GM21390 (cell line): ENCODE data around the gene EFCAB5.
"Not testable (repeated sequence)": the region's sequence is repeated elsewhere in the genome, so short reads cannot be mapped to it uniquely, and the experiment has no call there.

Source experiments
- ATAC-seq: cut with Tn5 transposase; IDR thresholded peaks from one replicate; pipeline ENCODE4 v1.9.1; 2021; ENCODE audit not compliant: unreplicated experiment

The EFCAB5 gene

GRCh38 chr17:30091771-30092170 is 150.3 kb downstream of the EFCAB5 start:
- ATAC-seq, result no peak

DNA sequence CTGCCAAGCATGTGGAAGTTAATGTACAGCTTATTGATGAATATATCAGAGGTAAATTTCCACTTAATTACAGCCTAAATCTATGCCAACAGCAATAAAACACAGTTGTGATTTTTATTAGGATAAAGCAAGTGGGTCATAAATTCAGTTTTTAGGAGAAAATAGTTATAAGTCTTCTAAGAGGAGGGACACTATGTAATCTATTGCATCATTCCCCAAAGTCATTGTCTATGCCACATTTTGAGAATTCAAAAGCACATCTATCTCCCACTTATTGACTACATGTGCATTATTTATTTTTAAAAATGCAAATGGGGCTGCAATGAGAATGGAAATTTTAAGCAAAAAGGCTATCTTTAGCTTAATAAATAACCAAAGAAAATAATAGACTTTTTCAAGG is 151.5 kb downstream of the EFCAB5 start:
- no peak for ATAC-seq

DNA sequence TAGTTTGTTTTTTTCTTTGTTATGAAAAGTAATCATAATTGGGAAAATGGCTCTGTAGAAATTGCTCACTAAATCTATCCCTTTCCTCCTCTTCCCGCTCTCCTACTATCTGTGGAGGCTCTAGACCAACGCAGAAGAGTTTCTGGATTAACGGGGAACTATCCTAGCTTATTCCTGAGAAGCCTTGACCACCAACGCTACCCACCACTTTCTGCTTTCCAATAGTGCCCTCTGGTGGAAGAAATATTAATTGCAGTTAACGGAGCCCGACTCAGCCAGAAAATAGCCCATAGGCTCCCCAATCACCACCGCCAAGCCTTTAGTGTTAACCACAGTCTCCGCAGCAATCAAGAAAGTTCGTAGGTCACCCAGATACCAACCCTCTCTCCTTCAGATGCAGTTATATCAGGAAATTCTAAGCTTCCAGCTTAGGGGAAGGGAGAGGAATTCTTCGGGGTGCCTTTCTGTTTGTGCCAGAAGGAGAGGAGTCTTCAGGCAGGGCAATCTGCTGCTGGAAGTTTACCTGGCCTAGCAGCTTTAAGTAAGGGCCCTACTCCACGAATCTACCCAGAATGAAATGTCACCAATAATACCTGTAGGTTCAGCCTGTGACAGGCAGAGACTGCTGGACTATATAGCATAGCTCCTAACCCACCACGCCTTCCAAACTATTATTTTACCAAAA is 152.2 kb downstream of the EFCAB5 start:
- ATAC-seq, result no peak

- no peak for ATAC-seq
Observed at GRCh38 chr17:30095507-30096244, 154.2 kb downstream of the EFCAB5 start.

DNA sequence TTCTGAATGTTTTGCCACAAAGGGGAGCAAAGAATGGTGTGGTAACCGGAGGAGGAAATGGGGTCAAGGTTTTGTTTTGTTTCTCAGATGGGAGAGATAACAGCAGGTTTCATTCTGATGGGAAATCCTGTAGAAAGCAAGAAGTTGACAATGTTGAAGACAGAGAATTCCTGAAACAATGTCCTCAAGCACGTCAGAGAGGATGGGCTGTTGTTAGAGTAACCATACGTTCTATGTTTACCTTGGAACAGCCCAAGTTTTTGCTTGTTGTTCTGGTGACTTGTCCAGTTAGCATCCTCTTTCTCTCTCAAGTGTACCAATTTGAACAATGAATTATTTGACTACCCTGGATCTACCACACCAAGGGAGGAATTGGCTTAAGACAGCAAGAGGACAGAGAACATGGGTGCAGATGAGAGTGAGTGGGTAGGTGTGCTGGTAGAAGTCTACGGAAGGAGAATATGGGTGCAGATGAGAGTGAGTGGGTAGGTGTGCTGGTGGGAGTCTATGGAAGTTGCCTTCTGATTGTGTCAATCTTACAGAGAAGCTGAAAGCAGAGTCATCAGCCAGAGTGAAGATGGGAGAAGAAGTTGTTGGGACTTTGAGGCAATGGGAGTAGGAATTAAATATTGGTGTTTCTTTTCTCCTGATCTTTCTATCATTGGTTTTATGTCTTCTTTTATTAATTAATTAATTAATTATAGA is 160.4 kb downstream of the EFCAB5 start:
- no peak for ATAC-seq

DNA sequence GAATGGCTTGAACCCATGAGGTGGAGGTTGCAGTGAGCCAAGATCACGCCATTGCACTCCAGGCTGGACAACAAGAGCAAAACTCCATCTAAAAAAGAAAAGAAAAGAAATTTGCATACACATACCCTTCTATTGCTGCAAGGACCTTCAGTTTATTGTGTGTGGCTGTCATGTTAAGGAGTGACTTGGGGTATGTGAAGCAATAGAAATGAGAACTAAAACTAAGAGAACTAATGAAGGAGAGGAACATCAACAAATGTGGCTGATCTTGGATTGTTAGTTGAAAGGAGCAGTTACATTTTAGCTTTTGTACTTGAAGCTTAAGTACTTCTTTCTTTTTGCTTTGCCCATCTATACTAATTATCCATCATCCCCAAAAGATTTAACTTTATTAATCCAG is 162.5 kb downstream of the EFCAB5 start:
- ATAC-seq, result no peak

DNA sequence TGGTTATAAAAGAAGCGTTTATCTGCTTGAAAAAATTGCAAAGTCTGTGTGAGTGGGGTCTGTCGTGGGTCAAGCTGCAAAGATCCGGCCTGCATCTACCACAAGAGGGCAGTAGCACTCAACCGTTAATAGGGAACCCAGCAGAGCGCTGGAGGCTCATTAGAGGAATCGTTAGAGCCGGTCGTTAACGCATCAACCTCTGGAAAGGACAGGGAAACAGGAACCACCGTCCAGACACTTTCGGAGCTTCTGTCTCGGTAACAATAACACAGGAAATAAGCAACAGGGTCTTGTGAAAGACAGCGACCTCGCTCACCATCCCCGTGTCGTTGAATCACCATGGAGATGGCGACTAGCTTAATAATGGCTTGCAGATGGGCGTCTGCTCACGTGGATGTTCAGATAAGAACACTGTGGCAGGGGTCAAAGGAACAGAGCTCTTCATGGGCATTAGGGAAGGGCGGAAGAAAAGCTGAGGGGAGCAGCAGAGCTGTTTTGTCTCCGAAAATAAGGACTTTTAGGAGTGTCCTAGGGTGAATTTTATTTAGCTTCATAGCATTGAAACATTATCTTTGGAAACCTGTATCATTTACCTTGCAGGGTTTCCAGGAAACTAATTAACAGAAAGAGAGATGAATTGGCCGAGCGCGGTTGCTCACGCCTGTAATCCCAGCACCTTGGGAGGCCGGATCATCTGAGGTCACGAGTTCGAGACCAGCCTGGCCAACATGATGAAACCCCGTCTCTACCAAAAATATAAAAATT is 163.3 kb downstream of the EFCAB5 start:
- ATAC-seq, result no peak

GRCh38 chr17:30112794-30113193 is 171.4 kb downstream of the EFCAB5 start:
- no peak for ATAC-seq

- no peak for ATAC-seq
Observed at GRCh38 chr17:30113213-30113612, 171.8 kb downstream of the EFCAB5 start.

DNA sequence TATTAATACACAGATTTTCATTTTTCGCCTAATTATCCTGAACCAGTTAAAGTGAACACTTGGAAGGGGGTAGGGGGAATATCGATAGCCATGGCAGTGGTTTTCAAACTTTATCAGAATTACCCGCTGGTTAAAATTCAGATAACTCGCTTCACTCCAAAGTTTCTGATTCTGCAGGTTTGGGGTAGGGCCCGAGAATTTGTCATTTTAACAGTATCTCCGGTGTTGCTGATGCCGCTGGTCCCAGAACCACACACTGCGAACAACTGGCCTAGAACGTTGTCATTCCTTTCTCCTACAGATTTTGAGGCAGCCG is 174.9 kb downstream of the EFCAB5 start:
- no peak for ATAC-seq

- ATAC-seq, result peak; percentile 81
Observed at GRCh38 chr17:30116661-30117551, 175.5 kb downstream of the EFCAB5 start, which contains the start of gene NSRP1. NSRP1 (plus strand) TSS chr17:30116816; CDS start chr17:30116844, 28 bp downstream.

DNA sequence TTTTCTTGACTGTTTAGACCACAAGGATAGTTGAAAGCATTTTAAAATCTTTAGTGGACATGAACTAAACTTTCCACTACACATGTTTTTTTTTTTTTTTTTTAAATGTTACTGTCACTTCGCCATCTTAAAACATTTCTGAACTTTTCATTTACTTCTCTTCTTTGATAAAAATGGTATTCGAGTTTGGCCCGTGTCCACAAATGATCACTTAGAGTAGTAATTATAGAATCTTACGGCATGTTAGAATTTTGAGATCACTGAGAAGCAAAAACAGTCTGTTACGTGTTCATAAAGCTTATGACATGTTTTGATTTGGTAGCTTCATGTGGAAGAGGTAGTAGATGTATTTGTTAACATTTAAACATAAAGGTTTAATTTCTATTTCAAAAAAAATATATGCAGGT is 176.2 kb downstream of the EFCAB5 start:
- no peak for ATAC-seq

DNA sequence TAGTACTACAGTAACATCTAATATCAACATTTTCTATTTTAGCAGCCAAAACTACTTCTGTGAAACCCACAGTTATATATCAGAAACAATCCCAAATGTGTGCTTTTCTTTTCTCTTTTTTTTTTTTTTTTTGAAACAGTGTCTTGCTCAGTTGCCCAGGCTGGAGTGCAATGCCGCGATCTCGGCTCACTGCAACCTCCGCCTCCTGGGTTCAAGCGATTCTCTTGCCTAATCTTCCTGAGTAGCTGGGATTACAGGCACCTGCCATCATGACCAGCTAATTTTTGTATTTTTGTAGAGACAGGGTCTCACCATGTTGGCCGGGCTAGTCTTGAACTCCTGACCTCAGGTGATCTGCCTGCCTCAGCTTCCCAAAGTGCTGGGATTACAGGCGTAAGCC is 177.2 kb downstream of the EFCAB5 start:
- not testable (repeated sequence) for ATAC-seq

GRCh38 chr17:30124273-30124796 is 182.9 kb downstream of the EFCAB5 start:
- ATAC-seq, result no peak

DNA sequence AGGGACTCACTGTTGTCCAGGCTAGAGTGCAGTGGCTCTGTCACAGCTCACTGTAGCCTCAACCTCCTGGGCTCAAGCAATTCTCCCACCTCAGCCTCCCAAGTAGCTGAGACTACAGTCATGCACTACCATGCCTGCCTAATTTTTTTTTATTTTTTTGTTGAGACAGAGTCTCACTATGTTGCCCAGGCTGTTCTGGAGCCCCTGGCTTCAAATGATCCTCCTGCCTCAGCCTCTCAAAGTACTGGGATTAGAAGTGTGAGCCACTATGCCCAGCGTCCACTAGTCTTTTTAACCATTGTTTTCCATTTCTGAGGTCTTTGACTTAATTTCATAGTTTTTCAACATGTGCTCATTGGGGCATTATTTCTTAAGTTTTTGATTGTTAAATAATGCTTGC is 188.7 kb downstream of the EFCAB5 start:
- ATAC-seq, result no peak

- ATAC-seq, result no peak
Observed at GRCh38 chr17:30132615-30133014, 191.2 kb downstream of the EFCAB5 start.

DNA sequence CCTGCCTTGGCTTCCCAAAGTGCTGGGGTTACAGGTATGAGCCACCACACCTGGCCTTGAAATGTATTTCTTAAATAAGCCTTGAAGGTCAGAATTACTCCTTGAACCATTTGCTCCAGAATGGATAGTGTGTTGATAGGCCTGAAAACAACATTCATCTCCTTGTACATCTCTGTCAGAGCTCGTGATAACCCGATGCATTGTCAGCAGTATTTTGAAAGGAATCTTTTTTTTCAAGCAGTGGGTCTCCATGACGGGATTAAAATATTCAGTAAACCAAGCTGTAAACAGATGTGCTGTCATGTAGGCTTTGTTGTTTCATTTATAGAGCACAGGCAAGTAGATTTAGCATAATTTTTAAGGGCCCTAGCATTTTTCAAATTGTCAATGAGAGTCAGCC is 191.8 kb downstream of the EFCAB5 start:
- ATAC-seq, result no peak

DNA sequence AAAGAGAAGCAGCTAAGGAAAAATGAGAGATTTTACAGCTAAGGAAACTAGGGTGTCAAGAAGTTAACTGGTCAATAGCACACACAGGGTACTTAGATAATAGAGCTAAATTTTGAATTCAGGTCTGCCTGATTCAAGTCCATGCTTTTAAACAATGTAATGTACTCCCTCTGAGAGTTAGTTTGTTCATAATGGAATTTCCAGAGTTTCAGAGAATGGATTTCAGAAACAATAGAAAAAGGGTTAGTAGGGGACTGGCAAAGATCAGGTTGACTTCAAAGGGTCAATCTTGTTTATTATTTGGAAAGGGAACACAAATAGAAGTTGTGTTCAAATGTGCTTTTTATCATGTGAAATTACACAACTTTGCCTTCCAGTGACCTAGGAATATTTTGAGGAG is 193.1 kb downstream of the EFCAB5 start:
- ATAC-seq, result no peak

DNA sequence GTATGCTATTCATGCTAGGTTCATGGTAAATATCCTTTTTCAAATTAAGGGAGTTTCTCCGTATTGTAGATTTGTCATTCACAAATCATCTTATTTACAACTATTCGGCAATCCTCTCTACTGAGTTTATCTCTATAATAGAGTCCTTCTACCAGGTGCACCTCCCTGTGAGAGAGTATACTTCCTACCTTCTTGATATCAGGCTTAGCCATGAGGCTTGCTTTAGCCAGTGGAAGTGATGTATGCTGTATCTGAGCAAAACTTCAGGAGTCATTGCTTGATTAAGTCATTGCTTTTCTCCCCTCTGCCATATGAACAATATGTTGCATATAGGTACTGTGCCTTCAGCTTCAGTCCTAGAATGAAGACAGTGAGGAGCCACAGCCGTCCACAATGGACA is 195.7 kb downstream of the EFCAB5 start:
- ATAC-seq, result no peak

DNA sequence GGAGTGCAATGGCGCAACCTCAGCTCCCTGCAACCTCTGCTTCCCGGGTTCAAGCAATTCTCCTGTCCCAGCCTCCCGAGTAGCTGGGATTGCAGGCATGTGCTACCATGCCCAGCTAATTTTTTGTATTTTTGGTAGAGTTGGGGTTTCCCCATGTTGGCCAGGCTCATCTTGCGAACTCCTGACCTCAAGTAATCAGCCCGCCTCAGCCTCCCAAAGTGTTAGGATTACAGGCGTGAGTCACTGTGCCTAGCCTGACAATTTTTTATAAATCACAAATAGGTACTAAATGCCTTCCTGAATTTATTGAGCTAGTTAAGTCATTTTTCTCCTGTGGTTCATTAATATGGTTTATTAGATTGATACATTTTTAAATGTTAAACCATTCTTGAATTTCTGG is 206.4 kb downstream of the EFCAB5 start:
- not testable (repeated sequence) for ATAC-seq
